DMS114 treated with DMSO at 0.1 percent for 48 hours (cell line): ENCODE results near the gene SAFB.

Experiments used
- DNase-seq: peaks from one replicate; lab custom pipeline; 2025; ENCODE audit not compliant: unreplicated experiment; lab: John Stamatoyannopoulos, UW

SAFB gene

DNA sequence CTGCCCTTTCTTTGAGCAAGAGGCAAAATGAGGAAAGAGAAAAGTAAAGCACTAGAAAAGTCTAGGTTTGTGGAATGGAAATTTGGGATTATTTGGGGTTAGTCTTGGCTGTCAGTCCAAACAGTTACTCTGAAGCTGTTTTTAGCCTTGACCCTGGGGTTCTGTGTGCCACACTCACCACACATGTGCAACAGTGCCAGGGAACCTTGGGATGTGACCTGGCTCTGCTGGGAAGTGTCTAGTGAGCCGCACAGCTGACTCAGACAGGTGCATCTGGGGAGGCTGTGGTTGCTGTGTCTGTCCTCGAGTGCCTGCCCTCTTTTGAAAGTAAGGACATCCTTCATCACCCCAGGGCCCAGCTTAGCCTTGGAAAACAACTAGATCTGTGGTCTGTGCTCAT is 41.6 kb downstream of the SAFB start:
- DNase-seq, result no peak

GRCh38 chr19:5665781-5666513 is 43.1 kb downstream of the SAFB start:
- peak; percentile 3 for DNase-seq

- no peak for DNase-seq
Measured at GRCh38 chr19:5666921-5667610, 44.2 kb downstream of the SAFB start.

DNA sequence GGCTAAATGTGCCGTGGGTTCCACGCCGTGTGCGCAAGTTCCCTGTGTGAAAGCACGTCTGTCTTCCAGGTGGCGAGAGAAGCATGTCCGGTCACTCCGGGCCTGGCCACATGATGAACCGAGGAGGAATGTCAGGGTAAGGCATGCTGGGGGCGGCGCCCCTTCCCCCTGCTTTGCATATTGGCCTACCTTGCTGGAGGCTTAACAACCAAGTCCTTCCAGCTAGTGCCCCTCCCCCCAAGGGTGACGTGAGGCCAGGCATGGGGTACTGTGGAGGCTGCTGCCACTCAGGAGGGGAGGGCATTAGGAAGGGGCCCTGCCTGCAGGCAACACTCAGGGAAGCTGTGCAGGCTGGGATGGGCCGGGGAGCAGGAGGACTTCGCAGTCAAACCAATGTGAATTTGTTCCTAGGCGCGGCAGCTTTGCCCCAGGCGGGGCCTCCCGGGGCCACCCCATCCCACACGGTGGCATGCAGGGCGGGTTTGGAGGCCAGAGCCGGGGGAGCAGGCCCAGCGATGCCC is 44.9 kb downstream of the SAFB start:
- no peak for DNase-seq

- no peak for DNase-seq
Measured at GRCh38 chr19:5669212-5669611, 46.3 kb downstream of the SAFB start.

DNA sequence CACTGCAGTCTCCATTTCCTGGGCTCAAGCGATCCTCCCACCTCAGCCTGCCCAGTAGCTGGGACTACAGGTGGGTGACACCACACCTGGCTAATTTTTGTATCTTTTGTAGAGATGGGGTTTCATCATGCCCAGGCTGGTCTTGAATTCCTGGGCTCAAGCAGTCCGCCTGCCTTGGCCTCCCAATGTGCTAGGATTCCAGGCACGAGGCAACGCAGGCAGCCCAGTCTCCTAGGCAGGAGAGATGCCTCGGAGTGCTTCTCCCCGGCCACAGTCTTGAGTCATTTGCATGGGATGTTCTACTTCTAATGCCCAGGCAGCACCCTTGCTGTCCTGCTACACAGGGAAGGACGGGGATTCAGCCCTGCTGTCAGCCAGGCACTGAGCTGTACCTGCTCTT is 48.7 kb downstream of the SAFB start:
- no peak for DNase-seq

DNA sequence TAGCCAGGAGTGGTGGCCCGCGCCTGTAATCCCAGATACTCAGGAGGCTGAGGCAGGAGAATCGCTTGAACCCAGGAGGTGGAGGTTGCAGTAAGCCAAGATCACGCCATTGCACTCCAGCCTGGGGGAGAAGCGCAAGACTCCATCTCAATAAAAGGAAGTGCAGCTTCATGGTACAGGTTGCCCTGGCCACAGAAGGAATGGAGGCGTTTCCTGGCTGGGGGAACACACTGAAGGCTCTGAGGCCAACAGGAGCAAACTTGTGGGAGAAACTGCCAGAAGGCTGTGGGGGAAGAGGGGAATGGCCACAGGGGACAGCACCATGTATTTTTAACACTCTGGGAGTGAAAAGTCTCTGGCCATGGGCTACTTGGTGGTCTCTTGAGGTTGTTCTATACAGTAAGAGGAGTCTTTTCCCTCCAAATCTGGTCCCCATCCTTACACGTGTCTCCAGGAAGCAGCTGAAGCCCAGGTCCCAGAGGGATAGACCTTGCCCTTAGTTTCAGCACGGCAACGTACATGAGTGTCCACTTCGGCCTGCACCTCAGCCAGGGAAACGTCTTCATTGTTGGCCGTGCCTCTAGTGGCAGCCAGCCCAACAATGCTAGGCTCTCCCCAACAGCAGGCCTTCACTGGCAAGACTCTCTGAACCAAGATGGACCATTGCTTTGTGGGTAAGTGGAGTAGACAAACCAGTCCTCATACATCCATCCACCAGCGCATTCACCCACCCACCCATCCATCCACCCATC is 50.0 kb downstream of the SAFB start:
- DNase-seq, result no peak

DNA sequence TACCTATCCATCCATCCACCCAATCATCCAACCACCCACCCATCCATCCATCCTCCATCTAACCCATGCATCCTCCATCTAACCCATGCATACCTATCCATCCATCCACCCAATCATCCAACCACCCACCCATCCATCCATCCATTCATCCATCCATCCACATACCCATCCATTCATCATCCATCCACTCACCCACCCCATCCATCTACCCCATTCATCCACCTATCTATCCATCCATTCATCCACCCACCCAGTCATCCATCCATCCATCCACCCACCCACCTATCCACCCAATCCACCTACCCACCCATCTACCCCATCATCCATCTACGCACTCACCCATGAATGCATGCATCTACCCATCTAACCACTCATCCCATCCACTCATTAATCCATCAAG is 50.9 kb downstream of the SAFB start:
- DNase-seq, result no peak

DNA sequence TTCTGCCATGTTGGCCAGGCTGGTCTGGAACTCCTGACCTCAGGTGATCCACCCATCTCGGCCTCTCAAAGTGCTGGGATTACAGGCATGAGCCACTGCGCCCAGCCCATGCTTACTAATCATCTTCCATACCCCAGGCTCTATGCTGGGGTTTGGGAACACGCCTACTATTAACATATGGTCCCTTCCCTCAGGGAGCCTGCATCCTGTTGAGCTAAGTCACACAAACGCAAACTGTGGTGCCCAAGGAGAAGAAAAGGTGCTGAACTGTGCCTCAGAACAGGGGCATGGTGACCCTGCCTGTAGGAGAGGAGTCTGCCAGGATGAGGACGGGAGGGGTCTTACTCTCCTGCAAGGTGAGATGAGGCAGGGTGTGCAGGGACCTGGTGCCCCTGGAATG is 51.8 kb downstream of the SAFB start:
- no peak for DNase-seq

DNA sequence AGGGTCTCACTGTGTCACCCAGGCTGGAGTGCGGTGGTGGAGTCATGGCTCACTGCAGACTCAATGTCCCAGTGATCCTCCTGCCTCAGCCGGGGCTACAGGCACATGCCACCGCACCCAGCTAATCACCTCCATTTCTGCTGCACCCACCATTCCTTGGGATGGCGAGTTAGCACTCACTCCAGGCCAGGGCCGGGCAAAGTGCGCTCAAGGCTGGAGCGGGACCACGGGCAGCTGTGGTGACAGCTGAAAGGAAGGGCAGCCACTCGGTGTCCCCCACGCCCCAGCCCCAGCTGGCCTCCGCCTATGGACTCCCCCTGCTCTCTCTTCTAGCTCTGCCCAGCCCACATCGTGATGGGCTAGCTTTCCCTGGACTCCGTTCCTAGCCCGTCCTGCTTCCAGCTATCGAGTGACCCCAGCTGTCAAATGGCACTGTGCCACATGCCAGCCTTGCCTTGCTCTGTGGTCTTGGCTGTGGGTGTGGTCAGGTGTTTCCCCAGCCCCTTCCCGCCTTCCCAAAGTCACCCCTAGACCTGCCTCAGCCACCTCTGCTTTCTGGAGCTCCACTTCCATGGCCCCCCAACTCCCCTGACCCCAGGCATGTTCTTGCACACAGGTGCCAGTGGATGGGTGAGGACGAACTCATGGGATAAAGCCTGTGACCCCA is 53.4 kb downstream of the SAFB start:
- no peak for DNase-seq

DNA sequence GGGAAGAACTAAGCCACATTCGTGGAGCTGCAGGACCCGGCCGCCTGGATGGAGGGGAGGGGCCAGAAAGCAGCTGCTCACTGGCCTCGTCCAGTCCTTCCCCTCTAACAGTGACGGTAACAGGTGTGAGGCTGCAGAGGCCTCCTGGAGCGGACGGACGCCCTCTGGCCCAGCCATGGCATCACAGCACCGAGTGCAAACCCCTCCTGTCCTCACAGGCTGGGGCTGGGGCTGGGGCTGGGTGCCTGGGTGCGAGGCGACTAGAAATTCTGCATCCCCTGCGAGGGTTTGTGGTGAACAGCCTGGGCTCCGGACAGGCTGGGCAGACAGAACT is 53.9 kb downstream of the SAFB start:
- DNase-seq, result no peak

GRCh38 chr19:5677136-5677535 is 54.3 kb downstream of the SAFB start:
- no peak for DNase-seq

DNA sequence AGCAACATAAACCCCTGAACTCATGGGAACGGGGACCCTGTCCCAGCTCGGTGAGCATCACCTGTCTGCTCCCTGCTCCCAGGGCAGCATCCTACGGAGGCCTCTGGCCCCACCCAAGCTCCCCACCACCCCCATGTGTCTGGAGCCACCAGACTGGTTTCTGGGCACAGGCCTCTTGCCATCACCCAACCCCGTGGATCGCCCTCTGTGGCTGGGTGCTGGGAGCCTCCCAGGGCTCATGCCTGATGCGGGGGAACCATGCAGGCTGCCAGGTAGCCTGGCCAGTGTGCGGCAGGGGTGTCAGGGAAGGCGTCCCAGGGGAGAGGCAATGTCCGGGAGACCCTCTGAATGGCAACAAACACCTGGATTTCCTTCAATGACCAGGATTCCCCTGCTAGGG is 54.7 kb downstream of the SAFB start:
- DNase-seq, result no peak

GRCh38 chr19:5678071-5678718 is 55.3 kb downstream of the SAFB start:
- no peak for DNase-seq

DNA sequence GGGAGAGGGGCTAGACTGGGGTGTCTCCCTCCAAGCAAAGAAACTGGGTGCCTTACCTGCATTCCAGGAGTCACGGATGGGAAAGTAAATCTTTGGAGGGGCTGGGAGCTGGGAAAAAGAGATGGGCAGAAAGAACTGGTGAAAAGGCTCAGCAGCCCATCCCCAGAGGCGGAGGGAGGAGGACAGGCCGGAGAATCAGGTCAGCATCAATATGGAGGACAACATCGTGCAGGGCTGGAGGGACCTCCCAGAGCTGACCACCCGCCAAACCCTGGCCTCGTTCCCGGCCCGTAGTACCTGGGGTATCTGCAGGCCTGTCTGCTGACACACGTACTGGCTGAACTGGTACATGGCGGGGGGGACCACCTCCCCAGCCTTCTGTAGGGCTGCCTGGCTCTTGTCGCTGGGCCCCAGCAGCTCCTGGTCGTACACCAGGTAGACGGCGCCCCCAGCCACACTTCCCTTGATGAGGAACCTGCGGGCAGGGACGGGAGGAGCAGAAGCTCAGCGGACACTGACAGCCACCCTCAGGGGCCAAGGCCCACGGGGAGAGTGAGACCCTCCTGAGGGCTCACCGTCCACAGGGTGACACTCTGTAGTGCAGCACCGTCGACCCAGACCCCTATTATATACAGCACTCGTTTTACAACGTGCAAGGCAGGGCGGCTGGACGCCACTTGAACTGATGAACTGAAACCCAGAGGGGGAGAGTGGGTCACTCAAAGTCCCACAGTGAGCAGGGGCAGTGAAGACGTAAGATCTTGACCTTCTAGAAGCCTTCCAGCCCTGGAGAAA is 56.6 kb downstream of the SAFB start:
- DNase-seq, result no peak

GRCh38 chr19:5680084-5680436 is 57.2 kb downstream of the SAFB start:
- DNase-seq, result no peak

DNA sequence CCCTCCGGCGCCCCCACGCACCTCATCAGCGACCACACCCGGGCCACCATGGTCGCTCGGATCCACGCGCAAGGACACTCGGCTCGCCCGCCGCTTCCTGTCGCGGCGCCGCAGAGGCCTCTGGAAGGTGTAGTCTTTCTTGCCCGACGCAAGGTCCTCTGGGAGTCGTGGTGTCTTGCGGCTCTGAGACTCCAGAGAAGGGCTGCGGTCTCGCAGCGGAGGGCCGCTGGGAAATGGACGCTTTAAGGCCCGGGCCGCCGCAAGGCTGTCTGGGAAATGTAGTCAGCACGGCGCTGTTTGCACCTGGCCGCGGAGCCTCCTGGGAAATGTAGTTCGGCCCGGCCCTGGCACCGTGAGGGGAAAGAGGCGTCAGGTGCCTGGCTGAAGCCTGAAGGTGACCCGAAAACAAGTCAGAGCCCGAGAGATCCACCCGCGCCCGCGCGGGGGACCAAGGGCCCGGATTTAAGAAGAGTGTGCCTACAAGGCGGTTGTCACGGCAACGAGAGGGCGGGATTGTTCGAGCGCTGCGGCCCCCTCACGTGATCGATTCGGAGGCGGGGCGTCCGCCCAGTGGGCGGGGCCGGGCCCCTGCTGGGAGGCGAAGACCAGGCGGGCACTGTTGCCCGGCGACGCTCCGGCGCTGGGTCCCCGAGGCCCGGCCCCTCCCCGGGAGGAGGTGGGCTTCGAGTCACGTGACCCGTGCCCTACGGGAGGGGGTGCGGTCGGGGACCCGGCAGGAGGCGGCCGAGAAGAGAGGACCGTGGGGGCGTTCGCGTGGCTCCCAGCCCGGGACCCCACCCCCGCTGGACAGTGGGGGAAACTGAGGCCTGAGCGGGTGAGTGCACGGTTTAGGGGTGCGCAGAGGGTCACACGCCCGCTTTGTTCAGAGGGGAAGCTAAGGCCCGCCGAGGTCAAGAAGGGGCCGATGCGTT is 57.8 kb downstream of the SAFB start, which contains the start of the genes HSD11B1L and MICOS13:
TSS of gene HSD11B1L (plus strand) at position 591 of the 932 bp plus-strand sequence. CDS start 3,806 bp downstream, outside the sequence.
TSS of gene MICOS13 (minus strand) at position 80 of the 932 bp plus-strand sequence. CDS start at position 50, 30 bp downstream.
- peak; percentile 90 for DNase-seq

DNA sequence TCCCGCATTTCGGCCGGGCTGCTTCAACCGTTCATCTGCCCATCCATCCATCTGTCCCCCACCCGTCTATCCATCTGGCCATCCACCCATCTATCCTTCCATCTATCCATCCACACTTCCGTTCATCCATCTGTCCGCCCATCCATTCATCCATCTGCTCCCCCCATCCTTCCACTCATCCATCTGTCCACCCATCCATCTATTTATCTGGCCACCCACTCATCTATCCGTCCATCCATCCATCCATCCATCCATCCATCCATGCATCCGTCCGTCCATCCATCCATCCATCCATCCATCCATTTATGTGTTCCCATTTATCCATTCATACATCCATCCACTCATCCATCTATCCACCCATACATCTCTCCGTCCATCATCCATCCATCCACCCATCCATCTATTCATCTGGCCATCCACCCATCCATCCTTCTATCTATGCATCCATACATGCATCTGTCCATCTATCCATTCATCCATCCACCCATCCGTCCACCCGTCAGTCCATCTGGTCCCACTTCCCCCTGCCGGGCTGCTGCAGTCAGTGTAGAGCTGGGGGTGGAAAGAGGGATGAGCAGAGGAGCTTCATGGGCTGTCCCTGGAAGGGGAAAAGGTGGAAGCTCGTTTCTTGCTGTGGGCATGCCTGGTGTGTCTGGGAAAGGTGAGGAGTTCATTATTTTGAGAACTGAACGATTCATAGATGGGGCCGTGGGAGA is 58.7 kb downstream of the SAFB start:
- DNase-seq, result no peak
